Right renal cortex interstitium (tissue), 3 donors: ENCODE measurements around the gene AURKAIP1. TPM values are rescaled to one million over a fixed set of nuclear protein-coding genes. Genes with fewer than 3 reads are reported as not detected.
"Not testable (repeated sequence)": the region's sequence is repeated elsewhere in the genome, so short reads cannot be mapped to it uniquely, and the experiment has no call there.

Source experiments
- DNase-seq, 3 donors: peaks; one replicate each; pipeline ENCODE4 v3.0.0-alpha.2; 2013; ENCODE audit warnings: low read depth in 3 of 3, low spot score in 2 of 3
- polyA plus RNA-seq, 3 donors: library from polyadenylated mRNA; unstranded; fragments of 120-200 nt; gene quantifications; one replicate each; pipeline ENCODE4 v1.2.1, GENCODE V29; 2013; ENCODE audit not compliant: insufficient read length in 3 of 3

Gene AURKAIP1
- polyA plus RNA-seq, 3 donors: 51.9 to 65.7 (median 55.1) TPM

DNA sequence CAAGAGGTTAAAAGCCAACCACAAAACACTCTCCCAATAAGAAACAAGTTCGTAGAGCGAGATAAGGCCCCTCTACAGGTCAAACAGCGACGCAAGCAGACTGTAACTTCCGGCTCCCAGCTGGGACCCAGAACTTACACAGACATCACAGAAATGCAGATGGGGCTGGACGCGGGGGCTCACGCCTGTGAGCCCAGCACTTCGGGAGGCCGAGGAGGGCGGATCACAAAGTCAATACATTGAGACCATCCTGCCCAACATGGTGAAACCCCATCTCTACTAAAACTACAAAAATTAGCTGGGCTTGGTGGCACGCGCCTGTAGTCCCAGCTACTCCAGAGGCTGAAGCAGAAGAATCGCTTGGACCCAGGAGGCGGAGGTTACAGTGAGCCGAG is 13.1 kb upstream of the AURKAIP1 start:
- no peak for DNase-seq

DNA sequence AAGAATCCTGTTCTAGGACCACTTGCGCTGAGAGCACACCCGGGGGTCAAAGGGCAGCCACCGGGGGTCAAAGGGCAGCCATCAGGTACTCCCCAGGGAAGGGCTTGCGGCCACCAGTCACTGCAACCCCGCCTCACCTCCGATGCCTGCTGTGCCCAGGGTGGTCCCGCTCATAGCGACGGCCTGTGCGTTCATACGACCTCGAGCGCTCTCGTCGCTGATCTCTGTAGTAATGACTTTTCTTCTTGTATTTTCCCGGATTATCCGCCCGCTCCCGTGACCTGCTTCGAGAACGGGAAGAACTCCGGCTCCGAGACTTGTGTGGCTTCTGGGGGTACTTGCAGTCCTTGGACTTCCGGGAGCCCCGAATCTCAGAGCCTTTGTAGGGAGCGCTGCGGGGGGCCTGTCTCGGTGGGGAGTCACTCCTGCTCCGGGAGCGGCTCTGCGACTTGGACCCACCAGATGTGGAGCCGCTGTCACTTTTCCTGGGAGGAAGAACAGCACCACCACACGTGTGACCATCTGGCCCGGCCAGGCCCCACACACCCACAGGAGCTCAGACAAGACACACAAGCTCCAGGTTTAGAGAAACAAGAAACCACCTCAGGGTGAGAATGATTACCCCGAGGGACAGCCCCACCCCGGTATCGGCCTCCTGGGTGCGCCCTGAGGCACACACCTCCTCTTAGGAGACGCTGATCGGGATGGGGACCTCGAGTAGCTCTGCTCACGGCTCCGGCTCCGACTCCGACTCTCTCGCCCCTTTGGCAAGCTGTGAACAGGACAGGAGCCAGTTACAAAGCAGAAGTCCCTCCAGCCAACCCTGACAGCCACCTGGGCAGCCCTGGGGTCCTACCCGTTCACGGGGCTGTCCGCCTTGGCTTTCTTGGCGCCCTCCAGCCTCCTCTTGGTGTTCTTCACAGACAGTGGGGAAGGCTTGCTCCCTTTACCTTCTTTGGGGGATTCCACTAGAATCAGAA is 12.4 kb upstream of the AURKAIP1 start:
- no peak for DNase-seq

DNA sequence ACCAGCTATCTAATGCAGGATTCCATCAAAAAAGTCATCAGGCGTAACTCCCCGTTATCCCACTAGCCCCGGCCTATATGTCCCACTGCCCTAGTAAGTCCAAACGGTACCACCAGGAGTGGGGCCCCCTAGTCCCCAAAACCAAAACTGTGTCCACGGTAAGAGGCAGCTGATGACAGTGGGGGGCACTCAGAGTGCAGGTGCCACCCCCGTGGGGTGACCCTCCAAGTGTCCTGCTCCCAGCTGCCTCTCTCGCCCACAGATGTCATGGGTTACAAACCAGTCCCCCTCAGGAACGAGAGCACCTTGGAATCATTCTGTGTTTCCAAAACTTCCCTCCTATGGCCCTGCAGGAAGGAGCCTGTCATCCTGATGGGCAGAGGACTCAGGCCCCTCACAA is 10.9 kb upstream of the AURKAIP1 start:
- DNase-seq: no peak

DNA sequence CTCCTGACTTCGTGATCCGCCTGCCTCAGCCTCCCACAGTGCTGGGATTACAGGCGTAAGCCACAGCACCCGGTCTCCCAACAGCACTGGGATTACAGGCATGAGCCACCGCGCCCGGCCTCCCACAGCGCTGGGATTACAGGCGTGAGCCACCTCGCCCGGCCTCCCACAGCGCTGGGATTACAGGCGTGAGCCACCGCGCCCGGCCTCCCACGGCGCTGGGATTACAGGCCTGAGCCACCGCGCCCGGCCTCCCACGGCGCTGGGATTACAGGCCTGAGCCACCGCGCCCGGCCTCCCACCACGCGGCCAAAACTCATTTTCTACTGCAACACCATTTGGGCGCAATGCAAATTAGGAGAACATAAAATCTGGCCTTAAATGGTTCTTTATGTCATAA is 10.3 kb upstream of the AURKAIP1 start:
- not testable (repeated sequence) for DNase-seq

DNA sequence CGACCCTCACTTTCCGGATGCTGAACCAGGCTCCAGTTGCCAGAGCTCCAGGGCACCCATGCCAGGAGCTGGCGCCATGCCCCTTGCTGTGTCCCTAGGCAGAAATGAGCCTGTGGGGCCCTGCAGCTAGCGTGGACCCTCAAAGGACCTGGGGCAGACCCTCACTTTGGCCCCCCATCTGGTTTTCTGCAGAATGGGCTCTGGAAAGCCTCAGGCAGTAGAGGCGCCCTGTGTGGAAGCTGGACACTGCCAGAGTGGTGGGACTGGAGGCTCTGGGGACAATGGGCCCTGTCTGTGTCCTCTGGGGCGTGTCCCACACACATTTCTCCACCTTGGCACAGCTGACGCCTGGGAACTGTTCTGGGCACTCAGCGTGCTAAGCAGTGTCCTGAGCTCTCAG is 6.3 kb upstream of the AURKAIP1 start:
- DNase-seq: no peak

DNA sequence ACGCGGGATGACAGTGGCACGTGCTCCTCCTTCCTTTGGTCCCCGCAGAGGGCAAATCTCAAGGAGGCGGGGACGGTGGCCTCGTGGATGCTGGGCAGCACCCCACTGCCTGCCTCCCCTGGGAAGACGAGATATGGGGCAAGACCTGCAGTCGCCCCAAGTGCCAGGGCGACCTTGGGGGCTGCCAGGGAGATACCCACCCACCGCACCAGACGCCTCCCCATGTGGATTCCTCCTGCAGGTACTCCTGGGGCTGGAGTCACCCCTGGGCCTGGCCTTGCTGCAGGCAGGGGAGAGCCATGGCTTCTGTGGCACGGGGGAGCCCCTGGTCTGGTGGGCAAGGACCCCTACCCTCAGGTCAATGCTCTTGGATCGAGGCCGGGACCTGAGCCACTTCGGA is 5.9 kb upstream of the AURKAIP1 start:
- no peak for DNase-seq

DNA sequence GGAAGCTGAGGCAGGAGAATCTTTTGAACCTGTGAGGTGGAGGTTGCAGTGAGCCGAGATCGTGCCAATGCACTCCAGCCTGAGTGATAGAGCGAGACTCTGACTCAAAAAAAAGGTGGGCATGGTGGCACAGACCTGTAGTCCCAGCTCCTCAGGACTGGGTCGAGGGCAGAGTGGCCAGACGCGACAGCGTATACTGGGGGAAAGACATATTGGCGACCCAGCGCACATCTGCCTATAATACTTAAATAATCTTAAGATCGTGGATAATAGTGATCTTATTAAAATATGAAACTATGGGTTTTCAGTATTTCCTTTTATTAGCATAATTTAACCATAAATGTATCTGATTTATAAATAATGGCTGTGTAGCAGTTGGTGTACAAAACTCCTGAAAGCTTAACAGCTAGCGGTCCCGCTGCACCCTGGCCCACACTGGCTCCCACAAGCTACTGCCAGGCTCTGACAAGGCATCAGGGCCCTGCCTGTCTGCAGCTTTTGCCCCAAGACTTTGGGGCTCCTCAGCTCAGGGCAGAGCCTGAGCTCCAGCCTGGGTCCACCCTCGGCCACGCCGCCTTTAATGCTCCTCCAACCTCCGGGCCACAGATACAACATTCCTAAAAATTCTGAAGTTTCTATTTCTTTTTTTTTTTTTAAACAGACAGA is 2.7 kb upstream of the AURKAIP1 start:
- DNase-seq: no peak

DNA sequence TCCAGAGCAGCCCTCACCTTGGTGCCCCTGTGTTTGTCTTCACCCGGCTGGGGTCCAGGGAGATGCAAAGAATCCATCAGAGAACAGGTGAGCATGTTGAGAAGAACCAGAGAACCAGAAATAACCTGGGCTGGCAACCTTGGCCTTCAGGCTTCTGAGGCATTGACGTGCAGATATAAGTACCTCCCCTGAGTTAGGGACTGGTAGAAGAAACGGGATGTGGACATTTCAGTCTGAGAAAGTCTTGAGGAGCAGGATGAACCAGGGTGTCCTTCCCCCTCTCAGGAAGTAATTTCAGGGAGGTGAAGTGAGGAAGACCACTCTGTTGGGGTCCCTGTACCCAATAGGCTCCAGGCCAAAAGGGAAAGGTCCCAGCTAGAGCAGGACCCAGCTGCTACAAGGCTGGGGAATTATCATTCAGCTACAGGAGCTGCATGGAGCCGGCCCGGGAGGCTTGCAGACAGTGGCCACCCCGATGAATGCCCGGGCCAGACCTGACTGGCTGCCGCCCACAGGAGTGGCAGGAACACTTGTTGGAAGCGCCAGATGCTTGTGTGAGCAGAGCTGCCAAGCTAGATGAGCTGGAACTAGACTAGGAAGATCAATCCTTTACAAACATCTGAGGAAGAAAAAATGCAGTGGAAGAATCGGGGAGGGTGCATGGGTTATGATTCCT is 1.7 kb upstream of the AURKAIP1 start:
- no peak for DNase-seq

DNA sequence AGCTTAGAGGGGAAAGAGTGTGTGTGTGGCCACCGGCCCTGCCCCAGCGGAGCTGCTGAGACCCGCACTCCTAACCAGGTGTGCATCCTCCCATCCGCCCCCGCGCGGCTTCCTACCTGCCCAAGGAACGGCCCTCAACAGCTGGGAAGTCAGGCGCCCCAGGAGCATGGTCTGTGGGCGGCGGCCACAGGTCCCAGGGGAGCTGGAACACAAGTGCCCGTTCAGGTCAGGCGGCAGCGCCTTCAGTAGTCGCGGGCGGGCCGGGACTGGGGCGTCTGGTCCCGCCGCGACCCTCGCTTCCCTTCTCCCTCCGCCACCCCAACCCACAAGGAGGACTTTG is 448 bp downstream of the AURKAIP1 start:
- DNase-seq: no peak

DNA sequence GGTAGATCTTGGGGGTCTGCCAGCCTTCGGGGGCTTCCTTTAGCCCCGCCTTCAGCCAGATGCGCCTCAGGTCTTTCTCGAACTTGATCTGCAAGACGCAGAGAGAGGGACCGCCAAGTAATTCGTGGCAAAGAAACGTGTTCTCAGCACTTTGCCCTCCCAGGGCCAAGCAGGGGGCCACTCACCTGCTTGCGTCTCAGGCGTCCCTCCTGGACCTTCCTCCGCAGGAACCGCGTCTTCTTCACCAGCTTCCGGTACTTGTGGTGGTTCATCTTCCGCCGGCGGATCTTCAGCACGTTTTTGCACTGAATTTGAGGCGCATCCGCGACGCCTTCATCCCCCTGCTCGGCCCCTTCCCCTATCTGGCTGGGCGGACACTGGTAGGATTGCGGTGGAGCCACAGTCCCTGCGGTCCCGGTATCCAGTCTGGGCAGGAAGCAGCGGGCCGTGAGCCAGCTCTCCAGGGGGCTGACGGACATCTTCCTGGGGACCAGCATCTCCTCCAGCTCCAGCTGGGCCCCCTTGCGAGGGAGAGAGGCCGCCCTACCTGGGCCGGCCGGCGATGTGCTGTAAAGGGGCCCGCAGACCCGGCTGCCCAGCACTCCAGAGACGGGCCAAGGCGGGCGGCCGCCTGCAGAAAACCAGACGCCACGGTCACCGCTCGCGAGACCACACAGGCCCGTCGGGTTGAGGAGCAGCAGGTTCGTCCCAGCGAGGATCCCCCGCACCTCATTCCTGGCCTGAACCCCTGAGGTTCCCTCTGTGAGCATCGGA is 1.0 kb downstream of the AURKAIP1 start:
- no peak for DNase-seq

DNA sequence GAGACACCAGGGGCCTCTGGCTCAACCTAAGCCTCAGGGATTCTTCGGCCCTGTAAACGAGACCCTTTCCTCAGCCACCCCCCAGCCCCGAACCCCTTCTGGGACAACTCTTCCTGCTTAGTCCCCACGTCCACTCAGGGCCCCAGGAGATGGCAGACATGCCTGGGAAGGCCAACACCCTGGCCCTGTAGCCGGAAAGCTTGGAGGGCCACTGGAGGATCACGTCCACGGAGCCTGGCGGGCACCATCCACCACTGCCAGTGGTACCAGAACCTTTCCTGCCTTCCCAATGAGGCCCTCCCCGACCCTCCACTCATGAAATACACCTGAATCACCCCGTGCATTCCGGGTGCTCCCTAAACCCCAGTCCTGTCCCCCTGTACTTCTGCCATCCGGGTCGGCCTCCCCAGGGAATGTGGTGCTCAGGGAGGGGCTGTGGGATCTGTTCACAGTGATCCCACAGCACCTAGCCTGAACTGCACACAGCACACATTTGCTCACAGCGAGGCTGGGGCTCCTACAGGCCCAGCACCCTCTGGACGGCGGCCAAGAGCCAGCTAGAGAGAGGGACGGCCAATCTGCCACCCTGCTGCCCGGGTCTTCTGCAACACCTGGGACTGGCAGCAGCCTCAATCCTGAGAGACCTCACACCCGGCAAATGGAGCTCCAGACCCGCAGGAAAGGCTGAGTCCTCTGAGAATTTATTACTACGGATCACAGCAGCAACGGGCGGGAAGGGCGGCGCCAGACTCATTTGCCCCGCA is 1.8 kb downstream of the AURKAIP1 start:
- DNase-seq: no peak

DNA sequence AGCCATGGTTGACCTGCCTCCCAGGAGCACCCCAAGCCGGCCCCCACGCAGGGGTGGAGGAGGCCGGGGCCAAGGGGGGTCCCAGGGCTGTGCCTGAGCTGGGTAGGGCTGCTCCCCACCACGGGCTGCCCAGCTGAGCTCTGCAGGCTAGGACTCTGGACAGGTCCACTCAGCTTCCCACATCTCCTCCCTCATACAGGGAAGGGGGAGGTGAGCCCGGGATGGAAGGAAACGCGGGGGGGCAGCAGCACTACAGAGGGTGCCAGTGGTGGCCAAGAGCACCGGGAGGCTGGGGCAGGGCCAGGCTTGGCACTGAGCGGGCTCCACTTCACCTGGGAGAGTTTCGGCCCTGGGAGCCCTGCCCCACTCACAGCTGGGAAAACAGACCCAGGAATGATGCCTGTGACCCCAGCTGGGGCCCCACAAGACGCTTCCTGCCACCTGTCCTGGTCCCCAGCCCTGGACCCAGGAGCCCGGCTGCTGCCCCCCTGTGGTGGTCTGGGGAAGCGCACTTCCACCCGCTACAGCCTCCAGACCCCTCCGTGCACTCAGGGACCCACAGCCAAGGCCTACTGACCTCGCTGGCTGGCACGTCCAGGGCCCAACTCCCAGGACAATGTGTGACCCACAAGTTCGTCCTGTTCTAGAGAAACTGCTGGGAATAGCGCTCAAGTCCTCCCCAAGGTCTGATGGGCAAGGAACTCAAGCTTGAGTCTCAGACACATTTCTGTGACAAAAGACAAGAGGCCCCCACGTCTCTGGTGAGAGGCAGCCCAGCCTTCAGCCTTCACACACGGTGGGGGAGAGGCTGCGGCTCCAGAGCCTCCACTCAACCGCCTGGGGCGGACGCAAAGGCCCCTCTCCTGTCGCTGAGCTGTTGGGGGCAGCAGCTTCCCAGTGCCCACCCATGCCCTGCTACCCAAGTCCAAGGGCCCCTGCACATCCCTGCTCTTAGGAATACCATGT is 3.0 kb downstream of the AURKAIP1 start:
- no peak for DNase-seq

DNA sequence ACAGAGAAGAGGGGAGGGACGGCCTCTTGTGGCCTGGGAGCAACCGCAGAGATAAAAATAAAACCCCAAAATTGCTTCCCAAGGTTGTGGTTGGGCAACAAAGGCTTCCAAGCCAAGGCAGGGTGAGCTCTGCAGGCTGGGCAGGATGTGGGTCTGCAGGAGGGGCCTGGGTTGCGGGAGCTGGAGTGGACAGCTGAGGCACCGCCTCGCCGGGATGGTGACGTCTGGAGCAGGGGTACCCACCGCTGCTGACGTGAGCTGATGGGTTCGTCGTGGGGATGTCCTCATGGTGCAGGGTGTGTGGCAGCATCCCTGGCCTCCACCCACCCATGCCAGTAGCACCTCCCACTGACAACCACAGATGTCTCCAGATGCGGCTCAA is 3.7 kb downstream of the AURKAIP1 start:
- no peak for DNase-seq

DNA sequence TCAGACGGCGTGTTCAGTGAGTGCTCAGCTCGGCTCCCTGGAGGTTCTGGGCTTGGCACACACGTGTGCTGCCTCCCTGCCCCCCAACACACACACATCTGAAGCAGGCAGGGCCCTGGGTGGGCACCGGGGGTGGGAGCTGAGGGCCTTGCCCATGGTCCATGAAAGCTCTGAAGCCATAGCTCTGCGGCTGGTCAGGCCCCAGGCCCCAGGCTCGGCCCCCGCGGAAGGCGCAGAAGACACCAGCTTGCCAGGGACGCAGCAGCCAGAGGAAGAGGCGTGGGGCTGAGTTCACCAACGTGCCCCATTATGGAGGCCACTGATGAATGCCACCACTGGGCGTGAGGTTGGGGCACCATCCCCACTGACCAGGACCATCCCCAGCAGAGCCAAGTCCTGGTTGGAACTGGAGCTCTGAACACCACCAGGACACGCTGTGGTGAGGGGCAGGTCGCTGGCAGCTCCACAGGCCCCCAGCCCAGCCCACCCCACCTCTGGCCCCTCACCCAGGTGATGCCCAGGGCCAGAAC is 4.2 kb downstream of the AURKAIP1 start:
- DNase-seq: no peak

DNA sequence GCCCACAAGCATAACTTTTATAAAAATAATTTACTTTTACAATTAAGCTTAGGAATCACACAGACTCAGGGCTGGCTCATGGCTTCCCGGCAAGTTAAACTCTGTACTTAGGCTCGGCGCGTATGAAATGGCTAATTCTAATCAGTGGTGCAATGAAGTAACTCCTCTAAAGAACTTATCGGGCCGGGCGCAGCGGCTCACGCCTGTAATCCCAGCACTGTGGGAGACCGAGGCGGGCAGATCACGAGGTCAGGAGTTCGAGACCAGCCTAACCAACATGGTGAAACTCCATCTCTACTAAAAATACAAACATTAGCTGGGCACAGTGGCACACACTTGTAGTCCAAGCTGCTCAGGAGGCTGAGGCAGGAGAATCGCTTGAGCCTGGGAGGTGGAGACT is 4.9 kb downstream of the AURKAIP1 start:
- DNase-seq: not testable (repeated sequence)

DNA sequence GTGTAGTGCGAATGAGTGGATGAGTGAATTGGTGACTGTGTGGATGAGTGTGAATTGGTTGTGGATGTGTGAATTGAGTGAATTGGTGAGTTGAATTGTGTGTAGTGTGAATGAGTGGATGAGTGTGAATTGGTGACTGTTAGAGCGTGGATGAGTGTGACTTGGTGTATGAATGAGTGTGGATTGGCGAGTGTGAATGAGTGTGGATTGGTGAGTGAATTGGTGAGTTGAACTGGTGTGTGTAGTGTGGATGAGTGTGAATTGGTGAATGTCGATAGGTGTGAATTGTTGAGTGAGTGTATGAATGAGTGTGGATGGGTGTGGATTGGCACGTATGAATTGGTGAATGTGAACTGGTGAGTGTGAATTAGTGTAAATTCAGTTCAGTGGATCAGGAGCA is 7.7 kb downstream of the AURKAIP1 start:
- no peak for DNase-seq

DNA sequence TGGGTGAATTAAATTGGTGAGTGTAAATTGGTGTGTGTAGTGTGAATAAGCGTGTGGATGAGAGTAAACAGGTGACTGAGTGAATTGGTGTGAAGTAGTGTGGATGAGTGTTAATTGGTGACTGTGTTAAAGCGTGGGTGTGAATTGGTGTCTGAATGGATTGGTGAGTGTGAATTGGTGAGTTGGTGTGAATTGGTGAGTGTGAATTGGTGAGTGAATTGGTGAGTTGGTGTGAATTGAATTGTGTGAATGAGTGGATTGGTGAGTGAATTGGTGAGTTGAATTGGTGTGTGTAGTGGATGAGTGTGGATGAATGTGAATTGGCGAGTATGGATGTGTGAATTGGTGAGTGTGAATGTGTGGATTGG is 8.3 kb downstream of the AURKAIP1 start:
- no peak for DNase-seq

DNA sequence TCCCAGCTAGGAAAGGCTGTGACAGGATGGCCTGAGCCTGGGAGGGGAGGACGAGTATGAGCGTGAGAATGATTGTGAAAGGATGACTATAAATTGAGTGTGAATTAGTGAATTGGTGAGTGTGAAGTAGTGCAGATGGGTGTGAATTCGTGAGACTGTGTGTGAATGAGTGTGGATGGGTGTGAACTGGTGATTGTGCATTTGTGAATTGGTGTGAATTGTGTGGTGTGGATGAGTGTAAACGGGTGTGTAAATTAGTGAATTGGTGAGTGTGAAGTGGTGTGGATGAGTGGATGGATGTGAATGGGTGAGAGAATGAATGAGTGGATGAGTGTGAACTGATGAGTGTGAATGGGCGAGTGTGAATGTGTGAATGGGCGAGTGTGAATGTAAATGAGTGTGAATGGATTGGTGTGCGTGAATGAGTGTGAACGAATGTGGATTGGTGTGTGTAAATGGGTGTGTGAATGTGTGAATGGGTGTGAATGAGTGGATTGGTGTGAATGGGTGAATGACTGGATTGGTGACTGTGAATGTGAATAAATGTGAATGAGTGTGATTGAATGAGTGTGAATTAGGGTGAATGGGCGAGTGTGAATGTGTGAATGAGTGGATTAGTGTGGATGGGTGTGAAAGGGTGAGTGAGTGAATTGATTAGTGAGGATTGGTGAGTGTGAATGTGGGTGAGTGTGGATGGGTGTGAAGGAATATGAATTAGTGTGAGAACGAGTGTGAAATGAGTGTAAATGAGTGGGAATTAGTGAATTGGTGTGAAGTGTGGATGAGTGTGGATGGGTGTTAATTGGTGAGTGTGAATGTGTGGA is 8.9 kb downstream of the AURKAIP1 start:
- no peak for DNase-seq
